Activated T-helper 9 cell treated with anti-CD3 and anti-CD28 coated beads, Interleukin-2, amount 50 U/mL, for 16 hours (primary cell): ENCODE results near the gene BCO1.

Source experiments
- DNase-seq: peaks from one replicate; pipeline ENCODE4 v3.0.0-alpha.2; 2020; ENCODE audit warnings: low read depth

Gene BCO1

GRCh38 chr16:81232740-81233367 is 5.6 kb upstream of the BCO1 start:
- no peak for DNase-seq

GRCh38 chr16:81237282-81237681 is 1.2 kb upstream of the BCO1 start:
- DNase-seq: no peak

- DNase-seq: no peak
These were observed 570 bp upstream of the BCO1 start for GRCh38 chr16:81237942-81238295.

GRCh38 chr16:81239367-81240121 is 1.1 kb downstream of the BCO1 start:
- no peak for DNase-seq

GRCh38 chr16:81241706-81242105 is 3.2 kb downstream of the BCO1 start:
- DNase-seq: no peak

GRCh38 chr16:81242977-81243618 is 4.6 kb downstream of the BCO1 start:
- no peak for DNase-seq

GRCh38 chr16:81243942-81244341 is 5.5 kb downstream of the BCO1 start:
- no peak for DNase-seq

GRCh38 chr16:81251871-81252270 is 13.4 kb downstream of the BCO1 start:
- no peak for DNase-seq

GRCh38 chr16:81253141-81253540 is 14.7 kb downstream of the BCO1 start:
- DNase-seq: no peak

- DNase-seq: no peak
These were observed 16.5 kb downstream of the BCO1 start for GRCh38 chr16:81254922-81255526.

- no peak for DNase-seq
These were observed 21.4 kb downstream of the BCO1 start for GRCh38 chr16:81259916-81260315.

- DNase-seq: no peak
These were observed 22.7 kb downstream of the BCO1 start for GRCh38 chr16:81261049-81261648.

- no peak for DNase-seq
These were observed 25.2 kb downstream of the BCO1 start for GRCh38 chr16:81263470-81264220.

- no peak for DNase-seq
These were observed 25.9 kb downstream of the BCO1 start for GRCh38 chr16:81264386-81264785.

GRCh38 chr16:81265052-81265451 is 26.6 kb downstream of the BCO1 start:
- no peak for DNase-seq

GRCh38 chr16:81265658-81266451 is 27.4 kb downstream of the BCO1 start:
- no peak for DNase-seq

GRCh38 chr16:81266680-81267095 is 28.2 kb downstream of the BCO1 start:
- no peak for DNase-seq

GRCh38 chr16:81268509-81268908 is 30.0 kb downstream of the BCO1 start:
- no peak for DNase-seq

- DNase-seq: no peak
These were observed 34.9 kb downstream of the BCO1 start for GRCh38 chr16:81273223-81273950.

- no peak for DNase-seq
These were observed 36.6 kb downstream of the BCO1 start for GRCh38 chr16:81275064-81275532.
